Measurements from ENCODE around the gene PDCD1.

The PDCD1 gene

DNA sequence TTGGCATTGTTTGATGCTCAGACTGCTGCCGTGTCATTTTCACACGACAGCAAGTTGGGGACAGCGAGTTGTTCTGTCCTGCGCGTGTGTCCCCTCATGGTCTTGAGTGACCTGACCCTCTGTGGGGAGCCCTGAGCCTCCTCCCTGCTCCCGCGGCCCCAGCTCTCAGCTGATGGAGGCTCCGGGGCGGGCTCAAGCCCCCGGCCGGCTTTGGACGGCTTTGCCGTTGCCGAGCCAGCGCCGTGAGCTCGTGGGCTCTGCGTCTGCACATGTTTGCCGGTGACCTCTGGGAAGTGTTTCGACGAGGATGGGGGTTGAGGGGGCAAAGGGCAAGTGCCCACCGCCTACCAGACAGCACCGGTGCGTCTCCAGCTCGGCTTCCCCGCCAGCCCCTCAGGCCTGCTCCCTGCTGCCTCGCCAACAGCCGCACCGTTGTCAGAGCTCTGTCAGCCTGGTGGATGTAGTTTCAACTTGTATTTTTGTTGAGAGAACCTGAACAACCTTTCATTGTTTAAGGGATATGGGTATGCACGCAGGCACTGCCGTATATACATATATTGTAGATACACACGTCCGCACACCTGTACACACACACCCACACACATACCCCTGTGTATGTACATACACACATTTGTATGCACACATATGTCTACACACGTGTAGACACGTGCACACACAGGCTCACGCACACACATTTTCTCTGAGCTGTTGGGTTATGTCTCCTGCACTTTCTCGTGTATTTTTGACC, 13.7 kb downstream of the PDCD1 start:
- no peak overlapping the region for H3K27ac ChIP-seq (ENCODE audit: low read depth, low read length)
- peaks cover 4 to 5% of the 10 kb centered on the region in 2 experiments for H3K4me1 ChIP-seq (ENCODE audit: control insufficient read depth in 1 of 2, insufficient read depth in 2 of 2, low read length in 2 of 2)
- peaks cover 3% of the 10 kb centered on the region for H3K9me3 ChIP-seq (ENCODE audit: insufficient read depth, low read depth, low read length)
- H3K4ac ChIP-seq (ENCODE audit: low read depth, low read length) = no peak overlapping the region
- H3K36me3 ChIP-seq (ENCODE audit: control insufficient read depth in 1 of 2, insufficient read depth in 2 of 2, low read length in 2 of 2) = no peaks in the 10 kb centered on the region
- no peak overlapping the region for H3K4me3 ChIP-seq (ENCODE audit: low read depth, low read length)
- no peak overlapping the region for H3K18ac ChIP-seq (ENCODE audit: low read length)
- H2BK120ac ChIP-seq (ENCODE audit: insufficient read depth, low read length, poor library complexity) = no peak overlapping the region
- no peak overlapping the region for H4K12ac ChIP-seq (ENCODE audit: low read depth, low read length)
- no peaks in the 10 kb centered on the region for H3K79me2 ChIP-seq (ENCODE audit: control insufficient read depth, insufficient read depth, low read length, poor library complexity)
- DNase-seq = no peak
- no peaks in the 10 kb centered on the region for H3K79me1 ChIP-seq (ENCODE audit: low read length)
- no peak overlapping the region for H4K8ac ChIP-seq (ENCODE audit: low read depth, low read length)
- no peak overlapping the region for H2BK5ac ChIP-seq (ENCODE audit: low read depth, low read length, poor library complexity)
- H3K9ac ChIP-seq (ENCODE audit: low read length) = no peak overlapping the region
- no peak overlapping the region for H4K91ac ChIP-seq (ENCODE audit: low read depth, low read length)
- no peak overlapping the region for H2AK5ac ChIP-seq (ENCODE audit: low read length)
- H3K27me3 ChIP-seq (ENCODE audit: insufficient read depth, low read length) = peaks cover 10% of the 10 kb centered on the region
- H2AFZ ChIP-seq (ENCODE audit: insufficient read depth, low read length, poor library complexity) = no peak overlapping the region
- H3K23ac ChIP-seq (ENCODE audit: low read length) = no peak overlapping the region
- WGBS (ENCODE audit: extremely low coverage, insufficient coverage, insufficient read length) = no CpG with 5 or more reads among the region's 37 CpGs
- H3K4me2 ChIP-seq (ENCODE audit: low read length) = no peak overlapping the region
- H3K14ac ChIP-seq (ENCODE audit: low read length) = no peak overlapping the region
- no peak overlapping the region for H2BK12ac ChIP-seq (ENCODE audit: low read length)

DNA sequence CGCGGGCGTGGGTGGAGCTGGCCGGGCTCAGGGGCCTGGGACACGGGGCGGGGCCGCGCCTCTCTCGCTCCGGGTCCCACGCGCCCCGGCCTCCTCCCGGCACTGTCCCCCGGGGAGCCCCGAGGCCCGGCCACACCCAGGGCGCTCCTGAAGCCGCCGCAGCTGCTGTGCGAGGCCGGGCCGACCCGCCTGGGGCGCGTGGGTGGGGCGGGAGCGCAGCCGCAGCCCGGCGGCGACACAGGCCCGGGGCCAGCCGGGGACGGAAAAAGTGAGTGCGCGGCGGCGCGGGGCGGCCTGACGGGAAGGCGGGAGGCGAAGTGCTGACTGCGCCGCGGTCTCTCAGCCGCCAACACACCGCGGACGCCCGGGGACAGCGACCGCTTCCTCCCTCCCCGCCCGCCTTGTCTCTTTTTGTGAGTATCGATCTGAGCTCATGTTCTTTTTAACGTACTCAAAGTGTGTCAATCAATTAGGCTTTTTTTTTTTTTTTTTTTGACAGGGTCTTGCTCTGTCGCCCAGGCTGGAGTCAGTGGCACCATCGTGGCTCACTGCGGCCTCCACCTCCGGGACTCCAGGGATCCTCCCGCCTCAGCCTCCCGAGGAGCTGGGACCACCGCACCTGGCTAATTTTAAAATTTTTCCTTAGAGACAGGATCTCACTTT, 14.5 kb downstream of the PDCD1 start:
- Histone ChIP-seq H3K9me3 (ENCODE audit: insufficient read depth, low read depth, low read length) (peaks cover 3% of the 10 kb centered on the region), H2BK5ac (ENCODE audit: low read depth, low read length, poor library complexity) (no peak overlapping the region), H4K91ac (ENCODE audit: low read depth, low read length) (no peak overlapping the region), H2AFZ (ENCODE audit: insufficient read depth, low read length, poor library complexity) (peak overlapping the region; percentile 46), H3K79me1 (ENCODE audit: low read length) (no peaks in the 10 kb centered on the region), H3K4me1 (ENCODE audit: control insufficient read depth in 1 of 2, insufficient read depth in 2 of 2, low read length in 2 of 2) (peaks cover 4 to 5% of the 10 kb centered on the region in 2 experiments), H2AK5ac (ENCODE audit: low read length) (no peak overlapping the region), H3K4me3 (ENCODE audit: low read depth, low read length) (no peak overlapping the region), H3K4me2 (ENCODE audit: low read length) (peak overlapping the region; percentile 78), H3K27me3 (ENCODE audit: insufficient read depth, low read length) (peaks cover 10% of the 10 kb centered on the region), H2BK120ac (ENCODE audit: insufficient read depth, low read length, poor library complexity) (no peak overlapping the region), H4K8ac (ENCODE audit: low read depth, low read length) (no peak overlapping the region), H2BK12ac (ENCODE audit: low read length) (no peak overlapping the region), H3K9ac (ENCODE audit: low read length) (no peak overlapping the region), H3K23ac (ENCODE audit: low read length) (no peak overlapping the region), H3K14ac (ENCODE audit: low read length) (no peak overlapping the region), H3K18ac (ENCODE audit: low read length) (no peak overlapping the region), H3K4ac (ENCODE audit: low read depth, low read length) (no peak overlapping the region), H3K27ac (ENCODE audit: low read depth, low read length) (no peak overlapping the region), H4K12ac (ENCODE audit: low read depth, low read length) (no peak overlapping the region), H3K79me2 (ENCODE audit: control insufficient read depth, insufficient read depth, low read length, poor library complexity) (no peaks in the 10 kb centered on the region), H3K36me3 (ENCODE audit: control insufficient read depth in 1 of 2, insufficient read depth in 2 of 2, low read length in 2 of 2) (no peaks in the 10 kb centered on the region)
- no CpG with 5 or more reads among the region's 65 CpGs for WGBS (ENCODE audit: extremely low coverage, insufficient coverage, insufficient read length)
- peak; percentile 21 to 56 for DNase-seq

DNA sequence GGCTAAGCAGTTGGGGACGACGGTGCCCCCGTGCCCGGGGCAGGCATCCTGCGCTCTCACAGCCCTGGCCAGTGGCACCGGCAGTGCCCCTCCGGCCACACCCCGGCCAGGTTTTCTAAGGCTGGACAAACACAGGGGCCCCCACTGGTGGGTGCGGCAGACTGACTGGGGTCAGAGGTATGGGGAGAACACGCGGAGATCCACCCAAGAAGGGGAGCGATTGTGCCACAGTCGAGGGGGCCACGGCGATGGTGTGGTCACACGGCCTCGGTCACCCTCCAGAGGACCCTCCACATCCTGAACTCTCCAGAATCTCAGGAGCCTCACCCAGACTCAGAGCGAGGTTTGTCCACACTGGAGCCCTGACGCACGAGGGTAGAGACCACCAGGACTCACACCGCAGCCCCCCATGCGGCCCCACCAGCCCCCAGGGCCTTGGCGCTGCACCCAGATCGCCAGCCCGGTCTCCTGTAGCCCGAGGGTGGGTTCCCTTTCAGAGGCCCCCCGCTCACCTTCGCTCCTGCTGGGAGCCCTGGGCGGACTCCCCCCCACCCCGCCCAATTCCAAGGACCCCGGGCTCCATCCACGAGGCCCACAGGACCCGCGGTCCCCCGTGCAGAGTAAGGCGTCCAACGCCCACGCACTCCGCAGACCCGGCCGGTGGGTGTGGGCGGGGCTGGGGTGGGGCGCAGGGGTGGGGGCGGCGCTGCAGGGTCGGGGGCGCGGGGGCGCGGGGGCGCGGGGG, 15.2 kb downstream of the PDCD1 start:
- Histone ChIP-seq H2AK5ac (ENCODE audit: low read length) (no peak overlapping the region), H3K4me1 (ENCODE audit: control insufficient read depth in 1 of 2, insufficient read depth in 2 of 2, low read length in 2 of 2) (peaks cover 4 to 5% of the 10 kb centered on the region in 2 experiments), H3K4ac (ENCODE audit: low read depth, low read length) (no peak overlapping the region), H3K9ac (ENCODE audit: low read length) (no peak overlapping the region), H3K4me3 (ENCODE audit: low read depth, low read length) (no peak overlapping the region), H3K9me3 (ENCODE audit: insufficient read depth, low read depth, low read length) (no peaks in the 10 kb centered on the region), H4K91ac (ENCODE audit: low read depth, low read length) (no peak overlapping the region), H4K8ac (ENCODE audit: low read depth, low read length) (no peak overlapping the region), H3K79me2 (ENCODE audit: control insufficient read depth, insufficient read depth, low read length, poor library complexity) (no peaks in the 10 kb centered on the region), H4K12ac (ENCODE audit: low read depth, low read length) (no peak overlapping the region), H2BK12ac (ENCODE audit: low read length) (no peak overlapping the region), H3K14ac (ENCODE audit: low read length) (no peak overlapping the region), H3K36me3 (ENCODE audit: control insufficient read depth in 1 of 2, insufficient read depth in 2 of 2, low read length in 2 of 2) (no peaks in the 10 kb centered on the region), H3K79me1 (ENCODE audit: low read length) (no peaks in the 10 kb centered on the region), H3K4me2 (ENCODE audit: low read length) (no peak overlapping the region), H3K23ac (ENCODE audit: low read length) (no peak overlapping the region), H3K27me3 (ENCODE audit: insufficient read depth, low read length) (peaks cover 10% of the 10 kb centered on the region), H2AFZ (ENCODE audit: insufficient read depth, low read length, poor library complexity) (no peak overlapping the region), H3K27ac (ENCODE audit: low read depth, low read length) (no peak overlapping the region), H2BK5ac (ENCODE audit: low read depth, low read length, poor library complexity) (no peak overlapping the region), H2BK120ac (ENCODE audit: insufficient read depth, low read length, poor library complexity) (no peak overlapping the region), H3K18ac (ENCODE audit: low read length) (no peak overlapping the region)
- no CpG with 5 or more reads among the region's 52 CpGs for WGBS (ENCODE audit: extremely low coverage, insufficient coverage, insufficient read length)
- no peak for DNase-seq

DNA sequence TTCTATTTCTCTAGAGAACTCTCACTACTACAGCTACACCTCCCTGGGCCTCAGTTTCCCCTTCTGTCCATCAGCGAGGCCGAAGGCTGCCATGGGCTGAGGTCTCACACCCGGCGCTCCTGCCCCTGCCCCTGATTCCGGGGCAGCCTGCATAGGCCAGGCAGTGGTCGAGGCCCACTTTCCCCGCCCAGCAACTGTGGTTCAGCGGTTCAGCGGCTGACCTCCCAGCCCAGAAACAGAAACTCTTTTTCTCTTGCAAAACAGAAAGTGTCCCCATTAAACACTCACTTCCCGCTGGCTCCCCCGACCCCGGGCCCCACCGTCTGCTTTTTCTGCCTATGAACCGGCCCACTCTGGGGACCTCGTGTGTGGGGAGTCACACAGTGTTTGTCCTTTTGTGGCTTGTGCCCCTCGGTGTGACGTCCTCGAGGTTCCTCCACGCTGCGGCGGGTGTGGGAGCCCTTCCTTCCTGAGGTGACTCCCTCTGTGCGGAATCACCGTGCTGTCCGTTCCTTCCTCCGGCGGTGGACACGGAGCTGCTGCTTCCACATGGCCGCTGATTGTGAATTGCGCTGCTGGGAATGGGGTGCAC, 16.0 kb downstream of the PDCD1 start:
- no peak overlapping the region for H2BK120ac ChIP-seq (ENCODE audit: insufficient read depth, low read length, poor library complexity)
- no peak overlapping the region for H2AFZ ChIP-seq (ENCODE audit: insufficient read depth, low read length, poor library complexity)
- H3K36me3 ChIP-seq (ENCODE audit: control insufficient read depth in 1 of 2, insufficient read depth in 2 of 2, low read length in 2 of 2) = no peaks in the 10 kb centered on the region
- H3K4me3 ChIP-seq (ENCODE audit: low read depth, low read length) = no peak overlapping the region
- H3K27ac ChIP-seq (ENCODE audit: low read depth, low read length) = no peak overlapping the region
- peaks cover 4 to 5% of the 10 kb centered on the region in 2 experiments for H3K4me1 ChIP-seq (ENCODE audit: control insufficient read depth in 1 of 2, insufficient read depth in 2 of 2, low read length in 2 of 2)
- no peaks in the 10 kb centered on the region for H3K79me1 ChIP-seq (ENCODE audit: low read length)
- H3K9ac ChIP-seq (ENCODE audit: low read length) = no peak overlapping the region
- H4K8ac ChIP-seq (ENCODE audit: low read depth, low read length) = no peak overlapping the region
- H2BK12ac ChIP-seq (ENCODE audit: low read length) = no peak overlapping the region
- no peaks in the 10 kb centered on the region for H3K9me3 ChIP-seq (ENCODE audit: insufficient read depth, low read depth, low read length)
- H3K27me3 ChIP-seq (ENCODE audit: insufficient read depth, low read length) = peaks cover 10% of the 10 kb centered on the region
- WGBS (ENCODE audit: extremely low coverage, insufficient coverage, insufficient read length) = no CpG with 5 or more reads among the region's 29 CpGs
- H3K79me2 ChIP-seq (ENCODE audit: control insufficient read depth, insufficient read depth, low read length, poor library complexity) = no peaks in the 10 kb centered on the region
- H3K23ac ChIP-seq (ENCODE audit: low read length) = no peak overlapping the region
- H2AK5ac ChIP-seq (ENCODE audit: low read length) = no peak overlapping the region
- no peak overlapping the region for H3K18ac ChIP-seq (ENCODE audit: low read length)
- no peak overlapping the region for H3K4ac ChIP-seq (ENCODE audit: low read depth, low read length)
- no peak overlapping the region for H3K14ac ChIP-seq (ENCODE audit: low read length)
- no peak overlapping the region for H3K4me2 ChIP-seq (ENCODE audit: low read length)
- no peak overlapping the region for H2BK5ac ChIP-seq (ENCODE audit: low read depth, low read length, poor library complexity)
- peak; percentile 5 to 42 for DNase-seq
- no peak overlapping the region for H4K91ac ChIP-seq (ENCODE audit: low read depth, low read length)
- no peak overlapping the region for H4K12ac ChIP-seq (ENCODE audit: low read depth, low read length)

Measured in trophoblast cell (in vitro differentiated cells and primary cell).